ENCODE data around the gene YIPF3. TPM values are rescaled to one million over a fixed set of nuclear protein-coding genes. Genes with fewer than 3 reads are reported as not detected.

Gene YIPF3
- polyA plus RNA-seq, 1 of the 3 experiments (the other 2 are of a cell fraction), result 219 TPM

DNA sequence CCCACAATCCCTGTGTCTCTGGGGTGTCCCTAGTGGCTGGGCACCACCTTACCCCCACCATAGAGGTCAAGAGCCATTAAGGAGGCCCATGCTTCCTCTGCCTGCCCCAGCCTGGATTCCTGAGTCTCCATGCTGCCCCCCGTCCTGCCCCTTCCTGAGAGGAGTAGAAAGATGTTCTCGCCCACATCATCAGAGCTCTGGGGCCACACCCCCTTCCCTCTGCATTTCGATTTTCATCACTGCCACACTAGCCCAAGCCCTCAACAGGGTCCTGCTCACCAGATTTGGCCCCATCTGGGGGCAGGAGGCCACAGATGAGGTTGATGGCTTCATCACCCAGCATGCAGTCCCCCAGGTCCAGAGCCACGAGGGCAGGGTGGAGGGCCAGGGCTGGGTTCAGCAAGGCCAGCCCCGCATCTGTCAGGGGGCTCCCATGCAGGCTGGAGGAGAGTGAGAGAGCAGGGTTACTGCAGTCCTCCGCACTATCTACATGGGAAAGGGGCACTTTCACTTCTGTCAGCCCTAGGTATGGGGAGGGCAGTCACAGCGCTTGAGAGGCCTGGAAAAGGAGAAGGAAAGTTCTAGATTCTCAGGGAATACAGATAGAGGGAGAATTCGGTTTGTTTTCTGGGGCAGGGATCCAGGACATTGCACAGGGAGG, 8.1 kb downstream of the YIPF3 start (continued):
- no peak for TF ChIP-seq GATA2 (CRISPR knock-in tag; IDR thresholded peaks at IDR 0.05)
- TF ChIP-seq RFX5 (IDR thresholded peaks at IDR 0.05; ENCODE audit: low read length), result no peak
- TF ChIP-seq, protein P1, sequence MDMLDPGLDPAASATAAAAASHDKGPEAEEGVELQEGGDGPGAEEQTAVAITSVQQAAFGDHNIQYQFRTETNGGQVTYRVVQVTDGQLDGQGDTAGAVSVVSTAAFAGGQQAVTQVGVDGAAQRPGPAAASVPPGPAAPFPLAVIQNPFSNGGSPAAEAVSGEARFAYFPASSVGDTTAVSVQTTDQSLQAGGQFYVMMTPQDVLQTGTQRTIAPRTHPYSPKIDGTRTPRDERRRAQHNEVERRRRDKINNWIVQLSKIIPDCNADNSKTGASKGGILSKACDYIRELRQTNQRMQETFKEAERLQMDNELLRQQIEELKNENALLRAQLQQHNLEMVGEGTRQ (IDR thresholded peaks at IDR 0.05; ENCODE audit: borderline replicate concordance, low read depth, low read length), result no peak
- TF ChIP-seq SIN3A (IDR thresholded peaks at IDR 0.05; ENCODE audit: borderline replicate concordance, low read depth, low read length), result no peak
- TF ChIP-seq, protein P2, sequence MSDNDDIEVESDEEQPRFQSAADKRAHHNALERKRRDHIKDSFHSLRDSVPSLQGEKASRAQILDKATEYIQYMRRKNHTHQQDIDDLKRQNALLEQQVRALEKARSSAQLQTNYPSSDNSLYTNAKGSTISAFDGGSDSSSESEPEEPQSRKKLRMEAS (IDR thresholded peaks at IDR 0.05; ENCODE audit: low read depth), result no peak
- TF ChIP-seq TCF12 (IDR thresholded peaks at IDR 0.05), result no peak
- TF ChIP-seq, protein P3, sequence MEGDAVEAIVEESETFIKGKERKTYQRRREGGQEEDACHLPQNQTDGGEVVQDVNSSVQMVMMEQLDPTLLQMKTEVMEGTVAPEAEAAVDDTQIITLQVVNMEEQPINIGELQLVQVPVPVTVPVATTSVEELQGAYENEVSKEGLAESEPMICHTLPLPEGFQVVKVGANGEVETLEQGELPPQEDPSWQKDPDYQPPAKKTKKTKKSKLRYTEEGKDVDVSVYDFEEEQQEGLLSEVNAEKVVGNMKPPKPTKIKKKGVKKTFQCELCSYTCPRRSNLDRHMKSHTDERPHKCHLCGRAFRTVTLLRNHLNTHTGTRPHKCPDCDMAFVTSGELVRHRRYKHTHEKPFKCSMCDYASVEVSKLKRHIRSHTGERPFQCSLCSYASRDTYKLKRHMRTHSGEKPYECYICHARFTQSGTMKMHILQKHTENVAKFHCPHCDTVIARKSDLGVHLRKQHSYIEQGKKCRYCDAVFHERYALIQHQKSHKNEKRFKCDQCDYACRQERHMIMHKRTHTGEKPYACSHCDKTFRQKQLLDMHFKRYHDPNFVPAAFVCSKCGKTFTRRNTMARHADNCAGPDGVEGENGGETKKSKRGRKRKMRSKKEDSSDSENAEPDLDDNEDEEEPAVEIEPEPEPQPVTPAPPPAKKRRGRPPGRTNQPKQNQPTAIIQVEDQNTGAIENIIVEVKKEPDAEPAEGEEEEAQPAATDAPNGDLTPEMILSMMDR (IDR thresholded peaks at IDR 0.05), result no peak
- no peak for TF ChIP-seq TEAD4 (IDR thresholded peaks at IDR 0.05; ENCODE audit: borderline replicate concordance, insufficient read depth)

DNA sequence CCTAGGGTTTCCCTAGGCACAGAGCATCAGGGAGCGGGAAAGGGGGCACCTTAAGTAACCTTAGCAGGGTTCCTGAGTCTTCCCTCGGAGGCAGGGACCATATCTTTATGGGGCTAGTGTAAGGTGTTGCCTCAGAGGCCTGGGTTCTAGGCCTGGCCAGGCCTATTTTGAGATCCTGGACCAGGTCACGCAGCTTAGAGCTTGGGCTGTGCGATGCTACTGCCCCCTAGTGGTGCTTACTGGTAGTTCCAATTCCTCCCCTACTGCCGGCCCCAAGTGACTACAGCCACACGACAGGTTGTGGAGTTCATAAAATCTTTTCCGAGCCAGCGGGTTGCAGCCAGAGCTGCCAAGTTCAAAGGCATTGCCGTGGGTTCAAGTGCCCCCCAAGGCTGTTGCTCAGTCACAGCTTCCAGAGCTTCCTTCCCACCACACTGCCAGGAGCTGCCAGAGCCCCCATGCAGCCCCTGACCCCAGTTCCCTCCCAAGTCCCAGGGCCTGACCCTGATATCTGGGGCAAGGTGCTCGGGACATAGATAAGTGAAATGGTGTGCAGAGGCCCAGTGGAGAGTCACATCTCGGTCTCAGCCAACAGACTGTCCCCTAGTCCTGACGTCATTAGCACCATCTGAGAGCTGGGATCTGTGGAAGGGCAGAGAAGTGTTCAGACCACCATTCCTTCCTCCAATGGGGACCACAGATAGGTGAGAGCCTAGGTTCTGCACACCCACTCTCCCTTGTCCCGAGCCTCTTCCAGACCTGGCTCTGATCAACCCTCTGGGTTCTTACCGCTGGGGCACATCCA, 9.9 kb downstream of the YIPF3 start:
- Histone ChIP-seq H3K9ac (no peak overlapping the region), H3K9me2 (no peaks in the 10 kb centered on the region), H3K4me2 (no peak overlapping the region), H3K27me3 (ENCODE audit: insufficient read depth) (no peaks in the 10 kb centered on the region), H4K20me1 (ENCODE audit: insufficient read depth) (0 out of 2 replicates have a peak, but pooled peaks cover 4% of the 10 kb centered on the region), H3K9me3 (no peaks in the 10 kb centered on the region), H3K4me3 (ENCODE audit: low read depth in 2 of 2, low read length in 1 of 2) (no peak overlapping the region; a peak in 1 of 4 replicates), H3K79me2 (ENCODE audit: insufficient read depth) (no peaks in the 10 kb centered on the region), H3K4me1 (ENCODE audit: control insufficient read depth in 1 of 2, insufficient read depth in 2 of 2, low read depth in 1 of 2, low read length in 1 of 2) (peaks cover 0 to 26% of the 10 kb centered on the region in 2 experiments; a peak in 1 of 4 replicates), H3F3A (replicated peaks; ENCODE audit: insufficient read depth) (peaks cover 14% of the 10 kb centered on the region), H2AFZ (ENCODE audit: low read depth) (no peak overlapping the region), H3K27ac (ENCODE audit: low read depth in 2 of 2, low read length in 1 of 2) (no peak overlapping the region; a peak in 1 of 4 replicates), H3K36me3 (replicated peaks in 1 of 2; ENCODE audit: control insufficient read depth in 1 of 2, insufficient read depth in 2 of 2, low read length in 1 of 2) (peaks cover 7 to 43% of the 10 kb centered on the region in 2 experiments)
- ChIA-PET CTCF (interaction anchor here (0.6 to 22.4 kb wide), 49 partner anchors 10 to 431 kb away, joined by 3 to 382 read pairs (median 4); partner anchors contain the start of genes DLK2, DNPH1, POLR1C and PTK7), POLR2A (interaction anchor here (1.0 to 2.5 kb wide), 3 partner anchors 10 to 73 kb away, joined by 3 to 8 read pairs (median 6); partner anchors contain the start of genes POLR1C and YIPF3)
- TF ChIP-seq RAD21 (IDR thresholded peaks at IDR 0.05; ENCODE audit: low read length) (peak; percentile 94), EP300 (IDR thresholded peaks at IDR 0.05; ENCODE audit: borderline replicate concordance in 1 of 2, low read depth in 1 of 2, low read length in 1 of 2) (0 out of 4 replicates have a peak, but pooled peaks of 1 of the 2 experiments have one; percentile 16), RCOR1 (IDR thresholded peaks at IDR 0.05; ENCODE audit: low read length) (peak; percentile 47; the same call in 1 of the 2 replicates), GABPA (IDR thresholded peaks at IDR 0.05; ENCODE audit: low read depth) (no peak), SMC3 (IDR thresholded peaks at IDR 0.05; ENCODE audit: low read depth, low read length) (peak; percentile 85), MXI1 (IDR thresholded peaks at IDR 0.05; ENCODE audit: low read depth, low read length) (peak; percentile 43; the same call in 1 of the 2 replicates), FOSL2 (IDR thresholded peaks at IDR 0.05; ENCODE audit: borderline replicate concordance, low read depth) (no peak)
- TF ChIP-seq, protein P3 (IDR thresholded peaks at IDR 0.05), result peak; percentile 91
- DNase-seq, result peak; percentile 89
- 38% methylated on average over 10 of the region's 14 CpGs for WGBS (ENCODE audit: low lambda C conversion rate)

Data from SK-N-SH (cell line).